WTC11 (cell line): ENCODE measurements around the gene AGER.

Source experiments
- ELF4 ChIP-seq: sonication (generic); formaldehyde crosslinking; IDR thresholded peaks from 2 replicates; pipeline ENCODE4 v1.8.1; 2022; ENCODE audit warnings: low read depth, mild to moderate bottlenecking, moderate library complexity, missing genetic modification reagents
- TF ChIP-seq, protein P1 (sequence below): fragments of 200-600 bp; IDR thresholded peaks from 2 replicates; pipeline ENCODE4 v1.8.0; 2022; ENCODE audit warnings: antibody characterized with exemption

DNA sequence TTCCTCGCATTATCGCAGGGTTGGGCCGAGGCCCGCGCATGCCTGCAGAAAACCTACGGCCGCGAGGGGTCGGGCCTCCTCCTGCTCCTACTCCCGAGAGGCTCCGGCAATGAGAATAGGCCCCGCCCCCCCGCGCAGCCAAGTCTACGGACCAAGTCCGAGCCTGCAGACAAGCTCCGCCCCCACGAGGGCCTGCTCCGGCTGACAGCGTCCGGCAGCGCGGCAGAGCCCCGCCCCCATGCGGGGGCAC, 11.5 kb upstream of the AGER start:
- TF ChIP-seq, protein P1, sequence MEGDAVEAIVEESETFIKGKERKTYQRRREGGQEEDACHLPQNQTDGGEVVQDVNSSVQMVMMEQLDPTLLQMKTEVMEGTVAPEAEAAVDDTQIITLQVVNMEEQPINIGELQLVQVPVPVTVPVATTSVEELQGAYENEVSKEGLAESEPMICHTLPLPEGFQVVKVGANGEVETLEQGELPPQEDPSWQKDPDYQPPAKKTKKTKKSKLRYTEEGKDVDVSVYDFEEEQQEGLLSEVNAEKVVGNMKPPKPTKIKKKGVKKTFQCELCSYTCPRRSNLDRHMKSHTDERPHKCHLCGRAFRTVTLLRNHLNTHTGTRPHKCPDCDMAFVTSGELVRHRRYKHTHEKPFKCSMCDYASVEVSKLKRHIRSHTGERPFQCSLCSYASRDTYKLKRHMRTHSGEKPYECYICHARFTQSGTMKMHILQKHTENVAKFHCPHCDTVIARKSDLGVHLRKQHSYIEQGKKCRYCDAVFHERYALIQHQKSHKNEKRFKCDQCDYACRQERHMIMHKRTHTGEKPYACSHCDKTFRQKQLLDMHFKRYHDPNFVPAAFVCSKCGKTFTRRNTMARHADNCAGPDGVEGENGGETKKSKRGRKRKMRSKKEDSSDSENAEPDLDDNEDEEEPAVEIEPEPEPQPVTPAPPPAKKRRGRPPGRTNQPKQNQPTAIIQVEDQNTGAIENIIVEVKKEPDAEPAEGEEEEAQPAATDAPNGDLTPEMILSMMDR: no peak; the same call in 1 of the 2 replicates
- TF ChIP-seq ELF4 (CRISPR knock-in tag): no peak
